ENCODE data around the gene LLGL2.

- TF ChIP-seq, protein P1, sequence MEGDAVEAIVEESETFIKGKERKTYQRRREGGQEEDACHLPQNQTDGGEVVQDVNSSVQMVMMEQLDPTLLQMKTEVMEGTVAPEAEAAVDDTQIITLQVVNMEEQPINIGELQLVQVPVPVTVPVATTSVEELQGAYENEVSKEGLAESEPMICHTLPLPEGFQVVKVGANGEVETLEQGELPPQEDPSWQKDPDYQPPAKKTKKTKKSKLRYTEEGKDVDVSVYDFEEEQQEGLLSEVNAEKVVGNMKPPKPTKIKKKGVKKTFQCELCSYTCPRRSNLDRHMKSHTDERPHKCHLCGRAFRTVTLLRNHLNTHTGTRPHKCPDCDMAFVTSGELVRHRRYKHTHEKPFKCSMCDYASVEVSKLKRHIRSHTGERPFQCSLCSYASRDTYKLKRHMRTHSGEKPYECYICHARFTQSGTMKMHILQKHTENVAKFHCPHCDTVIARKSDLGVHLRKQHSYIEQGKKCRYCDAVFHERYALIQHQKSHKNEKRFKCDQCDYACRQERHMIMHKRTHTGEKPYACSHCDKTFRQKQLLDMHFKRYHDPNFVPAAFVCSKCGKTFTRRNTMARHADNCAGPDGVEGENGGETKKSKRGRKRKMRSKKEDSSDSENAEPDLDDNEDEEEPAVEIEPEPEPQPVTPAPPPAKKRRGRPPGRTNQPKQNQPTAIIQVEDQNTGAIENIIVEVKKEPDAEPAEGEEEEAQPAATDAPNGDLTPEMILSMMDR (conservative IDR thresholded peaks at IDR 0.05; ENCODE audit: low read depth, low read length), result no peak
- no peak for TF ChIP-seq EZH2 (IDR thresholded peaks at IDR 0.05; ENCODE audit: borderline replicate concordance, low read depth, low read length, poor library complexity, severe bottlenecking)
These were observed 15.8 kb upstream of the LLGL2 start for GRCh38 chr17:75509528-75510258.

Data from A673 (cell line).